HG02678 (cell line): ENCODE results near the gene COL6A5.
"Not testable (repeated sequence)": the region's sequence is repeated elsewhere in the genome, so short reads cannot be mapped to it uniquely, and the experiment has no call there.

ENCODE experiments used
- ATAC-seq: cut with Tn5 transposase; IDR thresholded peaks from one replicate; pipeline ENCODE4 v1.9.1; 2021; ENCODE audit warnings: mild to moderate bottlenecking, moderate library complexity; ENCODE audit not compliant: unreplicated experiment

The COL6A5 gene

GRCh38 chr3:130386604-130387263 lies 41.3 kb downstream of the COL6A5 start:
- no peak for ATAC-seq

- no peak for ATAC-seq
Observed at GRCh38 chr3:130389743-130390478, 44.4 kb downstream of the COL6A5 start.

GRCh38 chr3:130392266-130392665 lies 46.8 kb downstream of the COL6A5 start:
- ATAC-seq, result no peak

- ATAC-seq, result no peak
Observed at GRCh38 chr3:130393594-130393993, 48.1 kb downstream of the COL6A5 start.

GRCh38 chr3:130395331-130395730 lies 49.9 kb downstream of the COL6A5 start:
- no peak for ATAC-seq

GRCh38 chr3:130395916-130396315 lies 50.4 kb downstream of the COL6A5 start:
- ATAC-seq, result no peak

GRCh38 chr3:130404401-130404800 lies 58.9 kb downstream of the COL6A5 start:
- ATAC-seq, result no peak

- ATAC-seq, result no peak
Observed at GRCh38 chr3:130405956-130406355, 60.5 kb downstream of the COL6A5 start.

- ATAC-seq, result not testable (repeated sequence)
Observed at GRCh38 chr3:130408253-130408652, 62.8 kb downstream of the COL6A5 start.

GRCh38 chr3:130411320-130411719 lies 65.8 kb downstream of the COL6A5 start:
- no peak for ATAC-seq

- no peak for ATAC-seq
Observed at GRCh38 chr3:130412991-130413560, 67.6 kb downstream of the COL6A5 start.

GRCh38 chr3:130414457-130414856 lies 69.0 kb downstream of the COL6A5 start:
- no peak for ATAC-seq

- ATAC-seq, result no peak
Observed at GRCh38 chr3:130420466-130420865, 75.0 kb downstream of the COL6A5 start.

GRCh38 chr3:130423064-130423463 lies 77.6 kb downstream of the COL6A5 start:
- no peak for ATAC-seq

GRCh38 chr3:130424837-130425236 lies 79.4 kb downstream of the COL6A5 start:
- ATAC-seq, result no peak

- no peak for ATAC-seq
Observed at GRCh38 chr3:130425484-130425883, 80.0 kb downstream of the COL6A5 start.

- ATAC-seq, result no peak
Observed at GRCh38 chr3:130426206-130426605, 80.7 kb downstream of the COL6A5 start.

- no peak for ATAC-seq
Observed at GRCh38 chr3:130428871-130429712, 83.6 kb downstream of the COL6A5 start.

- no peak for ATAC-seq
Observed at GRCh38 chr3:130429713-130430023, 84.2 kb downstream of the COL6A5 start.

- ATAC-seq, result no peak
Observed at GRCh38 chr3:130430266-130430665, 84.8 kb downstream of the COL6A5 start.

- not testable (repeated sequence) for ATAC-seq
Observed at GRCh38 chr3:130432086-130432485, 86.6 kb downstream of the COL6A5 start.
